WTC11 (cell line): ENCODE results near the gene DPP7.

Experiments
- ATF6 ChIP-seq: sonication (generic); formaldehyde crosslinking; IDR thresholded peaks from 2 replicates; pipeline ENCODE4 v1.8.1; 2023; ENCODE audit warnings: mild to moderate bottlenecking, missing genetic modification reagents
- CREB1 ChIP-seq: sonication (generic); formaldehyde crosslinking; IDR thresholded peaks from 2 replicates; pipeline ENCODE4 v1.8.0; 2023; ENCODE audit warnings: mild to moderate bottlenecking, missing genetic modification reagents
- CTCF ChIP-seq: fragments of 200-600 bp; IDR thresholded peaks from 2 replicates; pipeline ENCODE4 v1.8.0; 2022; ENCODE audit warnings: antibody characterized with exemption
- FOXJ3 ChIP-seq: sonication (generic); formaldehyde crosslinking; IDR thresholded peaks from 2 replicates; pipeline ENCODE4 v1.9.0; 2021; ENCODE audit warnings: missing genetic modification reagents, mild to moderate bottlenecking, borderline replicate concordance
- MAX ChIP-seq: sonication (generic); formaldehyde crosslinking; IDR thresholded peaks from 2 replicates; pipeline ENCODE4 v1.8.0; 2022; ENCODE audit warnings: mild to moderate bottlenecking, missing genetic modification reagents
- NR2C2 ChIP-seq: sonication (generic); formaldehyde crosslinking; IDR thresholded peaks from 2 replicates; pipeline ENCODE4 v1.8.0; 2022; ENCODE audit warnings: mild to moderate bottlenecking, missing genetic modification reagents
- RORB ChIP-seq: fragments of 250-450 bp; sonication (Bioruptor Pico); IDR thresholded peaks from 2 replicates; pipeline ENCODE4 v1.9.0; 2021; ENCODE audit warnings: mild to moderate bottlenecking
- TEAD4 ChIP-seq: sonication (generic); formaldehyde crosslinking; IDR thresholded peaks from 2 replicates; pipeline ENCODE4 v1.8.0; 2022; ENCODE audit warnings: mild to moderate bottlenecking, missing genetic modification reagents
- USF1 ChIP-seq: sonication (generic); formaldehyde crosslinking; IDR thresholded peaks from 2 replicates; pipeline ENCODE4 v1.8.0; 2022; ENCODE audit warnings: mild to moderate bottlenecking, missing genetic modification reagents
- ZNF121 ChIP-seq: sonication (generic); formaldehyde crosslinking; IDR thresholded peaks from 2 replicates; pipeline ENCODE4 v1.8.0; 2023; ENCODE audit warnings: missing genetic modification reagents
- ZNF512 ChIP-seq: sonication (generic); formaldehyde crosslinking; IDR thresholded peaks from 2 replicates; pipeline ENCODE4 v1.8.1; 2022; ENCODE audit warnings: missing genetic modification reagents, borderline replicate concordance

- TF ChIP-seq CTCF (no peak), NR2C2 (CRISPR knock-in tag) (no peak), TEAD4 (no peak), USF1 (CRISPR knock-in tag) (no peak), CREB1 (CRISPR knock-in tag) (no peak), FOXJ3 (CRISPR knock-in tag) (no peak), ATF6 (CRISPR knock-in tag) (no peak), MAX (CRISPR knock-in tag) (no peak; the same call in 1 of the 2 replicates), RORB (CRISPR knock-in tag) (no peak), ZNF121 (CRISPR knock-in tag) (no peak), ZNF512 (no peak)
Observed at GRCh38 chr9:137139468-137140150, 25.1 kb upstream of the DPP7 start.
